Umbilical cord (tissue), 2 donors: ENCODE measurements around the gene ARRDC5. TPM values are rescaled to one million over a fixed set of nuclear protein-coding genes. Genes with fewer than 3 reads are reported as not detected.
A peak's percentile ranks its signal among the peaks of the same experiment; 100 is the strongest.
"Not testable (repeated sequence)": the region's sequence is repeated elsewhere in the genome, so short reads cannot be mapped to it uniquely, and the experiment has no call there.

ENCODE experiments used
- DNase-seq: peaks from one replicate; pipeline ENCODE4 v3.0.0-alpha.2; 2015; ENCODE audit warnings: low spot score
- total RNA-seq: library from RNA; depleted of rRNA; stranded (reverse); fragments of >200 nt; gene quantifications from one replicate; pipeline ENCODE4 v1.2.3, GENCODE V29; 2014; ENCODE audit warnings: low replicate concordance; ENCODE audit not compliant: insufficient read depth

The ARRDC5 gene
- total RNA-seq, 1 donor from 2014 or later: not detected

- peak; percentile 95 for DNase-seq
Measured at GRCh38 chr19:4909897-4910593, 7.3 kb upstream of the ARRDC5 start.

DNA sequence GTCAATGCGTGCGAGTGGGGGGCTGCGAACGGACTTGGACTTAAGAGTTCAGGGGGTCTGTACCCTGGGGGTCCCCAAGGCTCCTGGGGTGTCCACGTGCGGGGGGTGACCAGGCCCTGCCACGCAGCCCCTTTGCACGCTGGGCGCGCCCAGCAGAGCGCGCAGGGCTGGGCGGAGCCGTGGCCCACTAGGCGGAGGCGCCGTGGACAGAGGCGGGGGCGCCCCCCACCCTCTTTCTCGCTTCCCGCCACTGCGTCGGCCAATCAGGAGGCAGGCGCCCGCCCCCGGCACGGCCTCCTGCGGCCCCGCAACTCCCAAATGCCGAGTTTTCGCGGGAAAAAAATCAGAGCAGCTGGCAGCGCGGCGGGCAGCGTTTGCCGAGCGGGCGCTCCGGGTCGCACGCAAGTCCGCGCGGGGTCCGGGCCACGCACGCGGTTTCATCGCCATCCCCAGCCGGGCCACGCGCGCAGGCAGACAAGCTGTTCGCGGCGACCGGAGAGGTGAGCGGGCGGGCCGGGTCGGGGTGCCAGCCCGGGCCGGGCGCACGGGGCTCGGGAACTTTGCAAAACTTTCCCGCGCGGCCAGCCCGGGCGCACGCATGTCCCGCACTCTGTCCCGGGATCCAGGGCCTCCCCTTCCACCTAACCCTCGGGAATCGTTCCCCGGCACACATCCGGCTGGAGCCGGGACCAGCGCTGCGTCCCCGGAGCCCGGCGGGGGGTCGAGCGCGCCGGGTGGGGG lies 6.6 kb upstream of the ARRDC5 start, which contains the start of gene UHRF1:
Gene UHRF1 (plus strand): TSS at position 346 of the 741 bp plus-strand sequence. CDS start 1,385 bp downstream, outside the sequence.
- peak; percentile 19 for DNase-seq

DNA sequence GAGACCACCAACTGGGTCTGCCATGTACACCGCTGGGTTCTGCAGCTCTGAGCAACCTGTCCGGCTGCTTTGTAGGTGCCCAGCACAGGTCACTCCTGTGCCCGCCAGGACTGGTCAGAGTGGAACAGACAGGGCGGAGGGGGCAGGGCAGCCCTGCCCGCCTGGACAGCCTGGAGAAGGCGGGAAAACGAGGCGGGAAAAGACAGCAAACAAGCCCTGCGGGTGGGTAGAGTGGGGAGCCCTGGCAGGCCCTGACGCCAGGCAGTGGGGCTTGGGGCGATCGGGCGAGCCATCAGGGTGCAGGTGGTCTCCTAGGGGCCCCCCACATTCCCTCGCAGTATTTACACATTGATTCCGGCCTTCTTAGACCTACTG lies 6.1 kb upstream of the ARRDC5 start:
- no peak for DNase-seq

GRCh38 chr19:4908360-4908759 lies 5.7 kb upstream of the ARRDC5 start:
- no peak for DNase-seq

GRCh38 chr19:4906963-4907362 lies 4.3 kb upstream of the ARRDC5 start:
- DNase-seq: no peak

DNA sequence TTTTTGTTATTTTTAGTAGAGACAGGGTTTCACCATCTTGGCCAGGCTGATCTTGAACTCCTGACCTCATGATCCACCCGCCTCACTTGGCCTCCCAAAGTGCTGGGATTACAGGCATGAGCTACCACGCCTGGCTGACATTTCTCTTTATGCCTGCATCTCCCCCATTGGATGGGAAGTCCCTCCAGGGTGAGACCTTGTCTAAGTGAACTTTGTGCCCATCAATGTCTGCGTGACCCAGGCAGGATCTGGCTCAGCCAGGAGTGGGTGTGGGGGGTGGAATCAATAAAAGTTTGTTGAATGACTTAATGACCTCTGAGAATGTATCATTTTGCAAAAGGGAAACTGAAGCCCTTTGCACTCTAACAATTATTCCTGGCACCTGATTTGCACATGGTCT lies 1.8 kb upstream of the ARRDC5 start:
- no peak for DNase-seq

DNA sequence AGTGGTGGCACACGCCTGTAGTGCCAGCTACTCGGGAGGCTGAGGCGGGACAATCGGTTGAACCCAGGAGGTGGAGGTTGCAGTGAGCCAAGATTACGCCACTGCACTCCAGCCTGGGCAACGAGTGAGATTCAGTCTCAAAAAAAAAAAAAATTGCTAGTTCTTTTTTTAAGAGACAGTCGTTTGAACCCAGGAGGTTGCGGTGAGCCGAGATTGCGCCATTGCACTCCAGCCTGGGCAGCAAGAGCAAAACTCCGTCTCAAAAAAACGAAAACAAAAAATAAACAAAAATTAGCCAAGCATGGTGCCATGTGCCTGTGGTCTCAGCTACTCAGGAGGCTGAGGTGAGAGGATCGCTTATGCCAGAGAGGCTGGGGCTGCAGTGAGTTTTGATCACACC lies 1.8 kb downstream of the ARRDC5 start:
- DNase-seq: not testable (repeated sequence)

GRCh38 chr19:4897146-4897545 lies 5.5 kb downstream of the ARRDC5 start:
- no peak for DNase-seq

DNA sequence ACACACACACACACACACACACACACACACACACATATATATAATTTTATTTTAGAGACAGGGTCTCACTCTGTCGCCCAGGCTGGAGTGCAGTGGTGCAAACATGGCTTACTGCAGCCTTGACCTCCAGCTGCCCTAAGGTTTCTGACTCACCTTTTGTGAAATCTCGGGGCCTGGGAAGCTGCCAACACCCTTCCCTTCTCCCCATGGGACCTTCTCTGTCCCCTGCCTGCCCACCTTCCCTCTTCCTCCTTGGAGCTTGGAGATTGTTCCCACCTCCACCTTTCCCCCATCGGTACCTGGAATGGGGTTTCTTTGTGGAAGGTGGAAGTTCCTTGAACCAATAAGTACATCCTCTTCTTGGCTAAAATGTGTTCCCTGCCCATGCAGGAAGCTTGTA lies 6.3 kb downstream of the ARRDC5 start:
- no peak for DNase-seq

GRCh38 chr19:4892962-4893361 lies 9.7 kb downstream of the ARRDC5 start:
- DNase-seq: not testable (repeated sequence)

GRCh38 chr19:4891066-4891465 lies 11.6 kb downstream of the ARRDC5 start:
- no peak for DNase-seq

DNA sequence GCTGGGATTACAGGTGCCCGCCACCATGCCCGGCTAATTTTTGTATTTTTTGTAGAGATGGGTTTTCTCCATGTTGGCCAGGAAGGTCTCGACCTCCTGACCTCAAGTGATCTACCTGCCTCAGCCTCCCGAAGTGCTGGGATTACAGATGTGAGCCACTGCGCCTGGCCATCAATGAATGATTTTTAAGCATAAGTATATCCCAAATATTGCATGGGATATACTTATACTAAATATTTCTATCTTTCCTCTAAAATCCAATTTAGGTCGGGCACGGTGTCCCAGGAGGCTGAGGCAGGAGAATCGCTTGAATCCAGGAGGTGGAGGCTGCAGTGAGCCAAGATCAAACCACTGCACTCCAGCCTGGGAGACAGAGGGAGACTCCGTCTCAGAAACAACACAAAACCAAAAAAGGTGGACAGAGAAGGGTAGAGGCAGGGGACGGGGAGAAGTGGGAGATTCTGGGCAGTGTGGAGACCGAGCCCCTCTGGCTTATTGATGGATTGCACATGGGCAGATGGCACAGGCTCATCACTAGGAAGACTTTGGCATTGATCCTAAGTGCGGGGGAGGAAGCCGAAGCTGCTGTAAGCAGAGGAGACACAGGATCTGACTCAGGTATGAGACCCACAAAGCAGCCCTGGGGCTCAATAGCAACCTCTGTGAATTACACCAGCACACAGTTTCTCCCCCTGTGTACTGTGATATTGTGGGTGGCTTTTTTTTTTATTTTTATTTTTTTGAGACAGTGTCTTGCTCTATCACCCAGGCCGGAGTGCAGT lies 13.5 kb downstream of the ARRDC5 start:
- no peak for DNase-seq

GRCh38 chr19:4887803-4888202 lies 14.9 kb downstream of the ARRDC5 start:
- DNase-seq: not testable (repeated sequence)

GRCh38 chr19:4884993-4885392 lies 17.7 kb downstream of the ARRDC5 start:
- not testable (repeated sequence) for DNase-seq

- DNase-seq: not testable (repeated sequence)
Measured at GRCh38 chr19:4882874-4883273, 19.8 kb downstream of the ARRDC5 start.

- DNase-seq: no peak
Measured at GRCh38 chr19:4879041-4879440, 23.7 kb downstream of the ARRDC5 start.

DNA sequence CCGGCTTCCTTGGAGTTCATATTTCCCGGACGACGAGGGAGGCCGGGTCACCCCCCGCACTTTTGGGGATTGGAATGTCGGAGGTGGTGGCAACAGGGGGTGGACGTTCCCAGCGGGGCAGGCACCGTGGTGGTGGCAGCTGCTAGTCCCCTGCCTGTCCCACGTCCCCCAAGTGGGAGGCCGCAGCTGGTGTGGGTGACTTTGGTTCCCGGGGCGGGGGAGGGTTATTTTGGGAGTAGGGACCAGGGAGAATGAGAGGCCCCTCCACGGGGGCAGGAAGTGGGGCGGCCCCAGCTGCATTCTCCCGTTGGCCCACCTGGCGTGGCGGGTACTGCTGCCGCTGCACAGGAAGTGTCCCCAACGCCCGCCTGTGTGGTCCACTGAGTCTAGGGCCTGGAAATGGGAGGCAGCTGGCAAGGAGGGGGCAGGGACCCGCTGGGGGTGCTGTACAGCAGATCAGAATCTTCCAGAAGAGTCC lies 24.2 kb downstream of the ARRDC5 start:
- DNase-seq: no peak

GRCh38 chr19:4877753-4878490 lies 24.8 kb downstream of the ARRDC5 start:
- no peak for DNase-seq

DNA sequence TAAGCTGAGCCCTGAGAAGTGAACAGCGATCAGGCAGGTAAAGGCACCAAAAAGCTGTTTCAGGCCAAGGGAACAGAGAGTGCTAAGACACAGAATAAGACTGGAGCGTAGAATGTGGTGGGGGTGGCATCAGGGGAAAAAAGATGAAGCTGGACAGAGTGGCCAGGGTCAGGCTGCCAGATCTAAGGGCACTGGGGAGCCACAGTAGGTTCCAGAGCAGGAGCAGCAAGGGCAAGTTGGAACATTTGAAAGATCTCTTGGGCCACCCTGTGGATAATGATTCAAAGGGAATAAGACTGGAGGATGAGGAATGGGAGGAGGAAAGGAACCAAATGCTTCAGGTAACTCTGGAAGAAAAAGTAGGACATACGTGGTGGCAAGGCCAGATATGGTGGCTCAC lies 28.8 kb downstream of the ARRDC5 start:
- no peak for DNase-seq

- DNase-seq: no peak
Measured at GRCh38 chr19:4871711-4872110, 31.0 kb downstream of the ARRDC5 start.

DNA sequence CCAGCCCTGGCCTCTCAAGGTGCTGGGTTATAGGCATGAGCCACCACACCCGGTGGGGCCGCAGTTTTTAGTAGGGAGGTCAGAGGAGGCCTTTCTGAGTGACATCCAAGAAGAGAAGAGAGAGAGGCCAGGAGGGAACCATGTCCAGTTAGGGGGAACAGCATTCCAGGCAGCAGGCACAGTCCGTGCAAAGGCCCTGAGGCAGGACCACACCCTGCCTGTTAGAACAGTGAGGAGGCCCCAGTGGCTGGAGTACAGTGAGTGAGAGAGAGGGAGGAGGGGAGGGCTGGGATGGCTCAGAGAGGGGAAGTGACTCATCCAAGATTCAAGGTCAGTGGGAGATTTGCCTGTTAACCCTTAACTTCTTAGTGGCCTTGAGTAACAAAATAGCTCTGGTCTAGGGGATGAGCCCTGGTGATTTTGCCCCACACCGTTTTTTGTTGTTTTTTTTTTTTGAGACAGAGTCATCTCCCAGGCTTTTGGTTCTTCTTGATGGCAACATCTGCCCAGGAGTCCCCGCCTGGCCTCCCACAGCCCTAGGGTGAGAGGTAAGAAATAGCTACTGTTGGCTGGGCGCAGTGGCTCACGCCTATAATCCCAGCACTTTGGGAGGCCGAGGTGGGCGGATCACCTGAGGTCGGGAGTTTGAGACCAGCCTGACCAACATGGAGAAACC lies 32.5 kb downstream of the ARRDC5 start:
- peak; percentile 66 for DNase-seq
